Measurements from ENCODE around the gene HIBADH.
A peak's percentile ranks its signal among the peaks of the same experiment; 100 is the strongest.
"Not testable (repeated sequence)": the region's sequence is repeated elsewhere in the genome, so short reads cannot be mapped to it uniquely, and the experiment has no call there.

HIBADH gene

DNA sequence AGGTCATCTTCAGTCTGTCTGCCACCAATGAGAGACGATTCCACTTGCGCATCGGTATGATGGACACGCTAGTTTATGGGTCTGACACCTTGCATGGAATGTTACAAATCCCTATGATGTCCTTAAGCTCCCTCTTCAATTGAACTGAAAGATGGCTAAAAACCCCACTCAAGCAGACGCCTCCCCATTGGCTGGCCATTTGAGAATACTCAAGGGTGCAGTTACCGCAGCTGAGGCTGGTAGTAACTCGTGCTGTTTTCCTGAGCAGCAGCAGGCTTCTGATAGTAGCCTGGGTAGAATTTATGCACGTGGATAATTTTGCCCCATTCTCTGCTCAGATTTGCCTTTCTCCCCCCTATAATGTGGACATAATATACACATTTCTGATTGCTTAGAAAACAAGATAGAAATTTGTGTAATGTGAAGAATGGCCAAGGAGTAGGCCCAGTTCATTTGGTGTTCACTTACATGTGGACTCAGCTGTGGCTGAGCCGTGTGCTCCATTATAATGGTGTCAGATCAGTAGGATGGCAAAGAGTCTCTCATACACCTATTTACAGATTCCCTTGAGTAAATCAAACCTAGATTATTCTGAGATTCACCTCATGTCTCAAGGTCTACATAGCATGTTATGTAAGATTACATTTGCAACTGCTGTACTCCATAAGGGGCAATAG is 142.8 kb downstream of the HIBADH start:
- Histone ChIP-seq H3K4me3 (no peak overlapping the region), H3K27ac (no peak overlapping the region)

DNA sequence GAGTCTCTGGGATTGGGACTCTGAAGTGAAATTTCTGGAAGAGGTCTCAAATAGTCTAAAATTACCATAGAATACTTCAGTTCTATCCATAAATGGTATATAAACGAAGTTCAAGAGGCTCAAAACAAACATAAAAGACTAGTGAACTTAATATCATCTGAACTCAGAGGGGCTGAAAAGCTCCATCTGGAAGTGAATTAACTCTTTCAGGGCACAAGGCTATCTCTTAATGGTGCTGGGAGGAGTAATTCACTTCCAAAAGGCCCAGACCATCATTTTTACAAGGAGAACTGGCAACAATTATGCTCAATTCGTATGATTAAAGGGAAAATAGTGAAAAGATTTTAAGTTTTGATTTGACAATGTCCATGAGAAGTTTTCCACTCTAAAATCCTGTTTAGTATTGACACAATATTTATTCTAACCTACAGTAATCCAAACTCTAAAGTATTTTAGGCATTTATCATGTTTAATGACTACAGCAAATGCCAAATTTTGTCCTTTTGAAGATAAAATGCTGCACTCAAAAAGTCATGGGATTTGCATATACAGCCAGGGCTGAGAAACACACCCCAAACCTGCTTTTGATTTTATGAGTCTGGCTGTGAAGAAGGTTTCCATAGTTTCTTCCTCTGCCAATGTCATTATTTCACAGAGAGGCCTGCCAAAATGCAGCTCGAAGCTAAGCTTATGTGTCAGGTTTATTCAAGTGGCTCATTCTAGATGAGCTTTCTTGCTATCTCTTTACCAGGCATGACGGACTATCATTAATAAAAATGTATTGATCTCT is 143.9 kb downstream of the HIBADH start:
- Histone ChIP-seq H3K4me3 (no peak overlapping the region), H3K27ac (peak overlapping the region in 1 of 21 experiments; percentile 47)

DNA sequence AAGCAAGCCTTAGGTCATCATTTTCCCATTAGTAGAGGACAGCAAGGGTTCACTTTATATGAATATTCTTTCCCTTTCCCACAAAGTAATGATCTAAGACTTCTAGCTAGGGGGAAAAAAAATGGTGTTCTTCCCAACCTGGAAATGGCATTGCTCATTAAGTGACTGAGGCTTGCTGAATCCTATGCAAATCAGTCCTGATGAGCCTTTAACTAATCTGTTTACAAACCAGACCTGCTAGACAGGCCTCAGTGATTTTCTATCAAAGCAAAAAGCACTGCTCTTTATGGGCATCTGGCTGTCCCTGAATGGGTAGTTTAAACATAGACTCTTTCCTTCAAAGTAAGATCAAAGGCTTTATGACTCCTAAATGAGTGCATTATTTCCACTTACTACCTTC is 146.3 kb downstream of the HIBADH start:
- Histone ChIP-seq H3K4me3 (no peak overlapping the region), H3K27ac (peak overlapping the region in 1 of 21 experiments; percentile 2)

DNA sequence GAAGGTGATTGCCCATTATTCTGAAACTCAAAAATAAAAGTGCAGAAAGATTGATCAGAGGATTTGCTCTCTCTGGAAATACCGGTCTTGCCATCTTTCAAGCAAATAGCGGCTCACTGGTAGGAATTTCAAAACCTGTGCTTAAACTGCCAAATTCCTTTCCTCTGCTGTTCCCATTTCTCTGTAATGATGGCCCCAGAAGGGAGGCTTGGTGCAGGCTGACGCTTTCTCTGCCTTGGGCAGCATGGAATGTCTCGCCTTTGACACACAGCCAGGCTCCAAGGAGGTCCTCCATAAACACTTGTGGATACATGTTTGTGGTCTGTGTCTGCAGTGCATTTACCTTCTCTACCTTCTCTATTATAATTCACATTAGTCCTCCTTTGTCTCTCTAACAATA is 146.8 kb downstream of the HIBADH start:
- Histone ChIP-seq H3K27ac (peak overlapping the region in 1 of 21 experiments; percentile 2), H3K4me3 (no peak overlapping the region)

DNA sequence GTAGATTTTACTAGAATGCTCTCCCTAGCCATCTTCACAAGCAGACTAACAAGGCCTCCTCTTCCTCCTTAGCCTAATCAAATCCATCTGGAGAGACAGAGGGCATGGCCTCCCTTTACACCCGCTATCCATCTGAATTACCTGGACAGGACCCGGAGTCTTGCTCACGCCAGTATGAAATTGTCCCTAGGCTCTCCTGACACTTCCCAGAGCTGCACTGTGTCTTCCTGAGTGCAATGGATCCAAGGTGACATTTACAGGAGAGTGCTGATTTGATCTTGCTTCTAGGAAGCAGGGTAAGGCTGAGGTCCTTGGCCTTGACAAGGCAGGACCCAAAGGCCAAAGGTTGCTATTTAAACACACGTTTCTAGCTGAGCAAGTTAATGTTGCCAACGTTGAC is 147.8 kb downstream of the HIBADH start:
- no peak overlapping the region for H3K4me3 ChIP-seq
- H3K27ac ChIP-seq, result no peak overlapping the region

GRCh38 chr7:27513885-27514284 is 148.8 kb downstream of the HIBADH start:
- no peak overlapping the region for H3K27ac ChIP-seq
- no peak overlapping the region for H3K4me3 ChIP-seq

GRCh38 chr7:27511370-27511769 is 151.3 kb downstream of the HIBADH start:
- not testable (repeated sequence) for H3K27ac ChIP-seq, H3K4me3 ChIP-seq

DNA sequence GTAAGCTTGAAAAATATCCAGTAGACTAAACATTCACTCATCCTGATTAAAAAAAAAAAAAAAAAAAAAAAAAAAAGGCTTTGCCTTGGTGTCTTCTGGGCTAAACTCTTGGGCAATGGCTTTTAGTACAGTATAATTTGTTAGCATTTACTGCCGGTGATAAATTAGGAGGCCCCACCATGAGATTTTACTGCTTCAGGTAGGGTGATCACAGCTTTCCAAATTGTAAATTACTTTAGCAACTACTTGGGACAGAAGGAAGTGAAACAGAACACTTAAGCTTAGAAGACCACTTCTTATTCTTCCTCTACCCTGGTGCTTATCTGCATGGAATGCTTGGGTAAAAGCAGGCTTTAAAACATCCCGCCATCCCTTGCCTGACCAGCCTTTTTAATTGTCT is 152.1 kb downstream of the HIBADH start:
- Histone ChIP-seq H3K4me3 (no peak overlapping the region), H3K27ac (no peak overlapping the region)

- H3K27ac ChIP-seq, H3K4me3 ChIP-seq: not testable (repeated sequence)
Measured at GRCh38 chr7:27501879-27502278, 160.8 kb downstream of the HIBADH start.

GRCh38 chr7:27501001-27501400 is 161.7 kb downstream of the HIBADH start:
- no peak overlapping the region for H3K27ac ChIP-seq
- H3K4me3 ChIP-seq, result no peak overlapping the region

GRCh38 chr7:27492224-27492623 is 170.5 kb downstream of the HIBADH start:
- Histone ChIP-seq H3K27ac (no peak overlapping the region), H3K4me3 (no peak overlapping the region)

GRCh38 chr7:27491534-27491933 is 171.1 kb downstream of the HIBADH start:
- no peak overlapping the region for H3K27ac ChIP-seq
- H3K4me3 ChIP-seq, result no peak overlapping the region

GRCh38 chr7:27487509-27487908 is 175.2 kb downstream of the HIBADH start:
- Histone ChIP-seq H3K27ac (no peak overlapping the region), H3K4me3 (no peak overlapping the region)

DNA sequence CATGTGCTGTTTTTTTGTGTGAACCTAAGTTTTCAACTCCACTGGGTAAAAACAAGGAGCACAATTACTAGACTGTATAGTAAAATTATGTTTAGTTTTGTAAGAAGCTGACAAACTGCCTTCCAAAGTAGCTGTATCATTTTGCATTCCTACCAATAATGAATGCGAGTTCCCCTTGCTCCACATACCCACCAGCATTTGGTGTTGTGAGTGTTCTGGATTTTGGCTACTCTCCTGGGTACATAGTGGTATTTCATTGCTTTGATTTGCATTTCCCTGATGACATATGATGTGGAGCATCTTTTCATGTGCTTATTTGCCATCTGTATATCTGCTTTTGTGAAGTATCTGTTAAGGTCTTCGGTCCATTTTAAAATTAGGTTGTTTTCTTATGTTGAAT is 178.2 kb downstream of the HIBADH start:
- Histone ChIP-seq H3K27ac (no peak overlapping the region), H3K4me3 (no peak overlapping the region)

GRCh38 chr7:27482219-27482618 is 180.5 kb downstream of the HIBADH start:
- Histone ChIP-seq H3K27ac (no peak overlapping the region), H3K4me3 (no peak overlapping the region)

GRCh38 chr7:27478556-27478955 is 184.1 kb downstream of the HIBADH start:
- Histone ChIP-seq H3K27ac (no peak overlapping the region), H3K4me3 (no peak overlapping the region)

GRCh38 chr7:27478084-27478483 is 184.6 kb downstream of the HIBADH start:
- Histone ChIP-seq H3K27ac (no peak overlapping the region), H3K4me3 (no peak overlapping the region)

DNA sequence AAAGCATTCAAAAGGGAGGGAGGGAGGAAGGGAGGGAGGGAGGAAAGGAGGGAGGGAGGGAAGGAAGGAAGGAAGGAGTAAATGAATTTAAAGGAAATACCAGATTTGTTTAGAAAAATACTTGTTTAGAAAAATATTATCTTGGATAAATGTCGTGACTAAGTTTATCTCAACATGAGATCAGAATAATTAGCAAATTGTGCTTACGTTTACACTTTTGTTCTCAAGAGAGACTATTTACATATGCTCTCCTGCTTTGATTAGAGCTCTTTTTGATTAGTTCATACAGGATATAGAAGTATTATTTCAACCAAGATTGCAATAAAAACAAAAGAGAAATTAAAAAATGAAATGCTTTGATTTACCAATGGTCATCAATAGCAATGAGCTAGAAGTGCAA is 186.2 kb downstream of the HIBADH start:
- no peak overlapping the region for H3K27ac ChIP-seq
- no peak overlapping the region for H3K4me3 ChIP-seq

All from skin epidermis (tissue), 12 donors.